Ovary (tissue), 3 donors: ENCODE results near the gene BCL2L15.

Experiments
- CTCF ChIP-seq, 3 donors: fragments of 450-650 bp in 2 of 3; fragments of 200-600 bp in 1 of 3; IDR thresholded peaks; one replicate each; pipeline versions ENCODE4 v1.5.1 to v1.8.0; 2016 to 2022; ENCODE audit warnings: antibody characterized with exemption in 3 of 3, mild to moderate bottlenecking in 1 of 3
- EP300 ChIP-seq: sonication (generic); formaldehyde crosslinking; IDR thresholded peaks from one replicate; pipeline ENCODE4 v1.6.1; 2017; ENCODE audit warnings: antibody characterized with exemption
- POLR2A ChIP-seq: fragments of 450-650 bp; IDR thresholded peaks from one replicate; pipeline ENCODE4 v1.6.1; 2017; ENCODE audit warnings: antibody characterized with exemption, mild to moderate bottlenecking, moderate library complexity
- donor health status: DM: no; HTN: no; CAD: no.

GRCh38 chr1:113905435-113905861, 18.1 kb upstream of the BCL2L15 start:
- TF ChIP-seq CTCF (IDR thresholded peaks at IDR 0.05) (no peak), POLR2A (no peak), EP300 (no peak)
